ENCODE measurements around the gene KCNQ2. TPM values are rescaled to one million over a fixed set of nuclear protein-coding genes. Genes with fewer than 3 reads are reported as not detected.

KCNQ2 gene
- total RNA-seq (not detected), polyA plus RNA-seq (ENCODE audit: insufficient read length in 6 of 6) (10 to 100 TPM in 4 of 6 donors, 1 to 10 TPM in 2; 8.4 to 19.1 (median 14.1) TPM)
- long read RNA-seq, donor 1, transcript KCNQ2-201 (8 exons, 1,426 nt), result major isoform, 6 of 6 reads
- long read RNA-seq, donor 1, partial matches to known transcripts, result 0 of 6 reads
- long read RNA-seq, donor 1, other reads (novel, unspliced or antisense), result 0 of 6 reads
- long read RNA-seq, donor 2, transcript KCNQ2-201 (8 exons, 1,426 nt), result major isoform, 10 of 1,706 reads
- long read RNA-seq, donor 2, partial matches to known transcripts, result 1,647 of 1,706 reads
- long read RNA-seq, donor 2, other reads (novel, unspliced or antisense), result 49 of 1,706 reads
- long read RNA-seq, donor 3, transcript KCNQ2-201 (8 exons, 1,426 nt), result major isoform, 12 of 12 reads
- long read RNA-seq, donor 3, partial matches to known transcripts, result 0 of 12 reads
- long read RNA-seq, donor 3, other reads (novel, unspliced or antisense), result 0 of 12 reads
- long read RNA-seq, donor 4, result 0 reads
- long read RNA-seq, donor 5, partial matches to known transcripts, result 0 of 4 reads
- long read RNA-seq, donor 5, other reads (novel, unspliced or antisense), result 0 of 4 reads
- long read RNA-seq, donor 6, transcript KCNQ2-201 (8 exons, 1,426 nt), result major isoform, 8 of 8 reads
- long read RNA-seq, donor 6, partial matches to known transcripts, result 0 of 8 reads
- long read RNA-seq, donor 6, other reads (novel, unspliced or antisense), result 0 of 8 reads
- long read RNA-seq, donor 7, partial matches to known transcripts, result 0 of 4 reads
- long read RNA-seq, donor 7, other reads (novel, unspliced or antisense), result 0 of 4 reads
- long read RNA-seq, donor 8, transcript KCNQ2-201 (8 exons, 1,426 nt), result major isoform, 10 of 10 reads
- long read RNA-seq, donor 8, partial matches to known transcripts, result 0 of 10 reads
- long read RNA-seq, donor 8, other reads (novel, unspliced or antisense), result 0 of 10 reads
- long read RNA-seq, donor 9, result 0 reads
- long read RNA-seq, donor 10, result 0 reads
- long read RNA-seq, donor 11, transcript KCNQ2-201 (8 exons, 1,426 nt), result major isoform, 37 of 53 reads
- long read RNA-seq, donor 11, partial matches to known transcripts, result 16 of 53 reads
- long read RNA-seq, donor 11, other reads (novel, unspliced or antisense), result 0 of 53 reads
- long read RNA-seq, donor 12, partial matches to known transcripts, result 0 of 1 reads
- long read RNA-seq, donor 12, other reads (novel, unspliced or antisense), result 0 of 1 reads

DNA sequence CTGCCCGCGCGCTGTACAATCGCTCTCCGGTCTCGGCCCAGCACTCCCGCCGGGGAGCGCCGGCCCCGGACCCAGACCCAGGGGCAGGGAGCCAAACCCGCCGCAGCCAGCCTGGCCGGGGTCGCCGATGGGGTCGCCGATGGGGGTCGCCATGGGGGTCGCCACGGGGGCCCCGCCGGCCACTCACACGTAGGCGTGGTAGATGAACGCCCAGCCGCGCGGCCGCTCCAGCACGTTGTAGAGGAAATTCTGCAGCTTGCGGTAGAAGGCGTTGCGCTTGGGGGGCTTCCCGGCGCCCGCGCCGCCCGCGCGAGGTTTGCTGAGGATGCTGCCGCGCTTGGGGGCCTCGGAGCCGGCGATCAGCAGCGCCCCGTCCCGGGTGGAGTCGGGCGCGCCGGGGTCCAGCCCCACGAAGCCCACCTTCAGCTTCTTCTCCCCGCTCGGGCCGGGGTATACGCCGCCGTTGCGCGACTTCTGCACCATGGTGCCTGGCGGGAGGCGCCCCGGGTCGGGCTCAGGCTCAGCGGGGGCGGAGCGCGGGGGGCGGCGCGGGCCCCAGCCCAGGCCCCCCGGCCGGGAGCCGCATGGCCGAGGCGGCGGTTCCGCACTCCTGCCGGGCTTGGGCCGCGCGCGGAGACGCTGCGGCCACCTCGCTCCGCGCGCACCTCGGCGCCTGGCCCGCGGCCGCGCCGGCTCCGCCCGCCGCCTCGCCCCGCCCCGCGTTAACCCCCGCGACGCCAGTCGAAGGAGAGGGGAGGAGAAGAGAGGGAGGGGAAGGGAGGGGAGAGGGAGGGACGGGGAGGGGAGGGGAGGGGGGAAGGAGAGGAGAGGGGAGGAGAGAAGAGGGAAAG, at the start of gene KCNQ2:
Gene KCNQ2, minus strand, starts transcription at position 675 of the 851 bp plus-strand sequence. Its CDS starts 192 bp downstream, at position 483.
- intact Hi-C loops (cut with DNase I), result no loop called here
- H3K9me3 ChIP-seq, result no peaks in the 10 kb centered on the region
- H3K27ac ChIP-seq, result no peak within 1 kb of the TSS
- DNase-seq (no peak), ATAC-seq (no peak)
- peaks cover 46 to 98% of the 10 kb centered on the region in 2 donors for H3K27me3 ChIP-seq
- H3K36me3 ChIP-seq, result no peaks in the 10 kb centered on the region
- TF ChIP-seq, protein P1, sequence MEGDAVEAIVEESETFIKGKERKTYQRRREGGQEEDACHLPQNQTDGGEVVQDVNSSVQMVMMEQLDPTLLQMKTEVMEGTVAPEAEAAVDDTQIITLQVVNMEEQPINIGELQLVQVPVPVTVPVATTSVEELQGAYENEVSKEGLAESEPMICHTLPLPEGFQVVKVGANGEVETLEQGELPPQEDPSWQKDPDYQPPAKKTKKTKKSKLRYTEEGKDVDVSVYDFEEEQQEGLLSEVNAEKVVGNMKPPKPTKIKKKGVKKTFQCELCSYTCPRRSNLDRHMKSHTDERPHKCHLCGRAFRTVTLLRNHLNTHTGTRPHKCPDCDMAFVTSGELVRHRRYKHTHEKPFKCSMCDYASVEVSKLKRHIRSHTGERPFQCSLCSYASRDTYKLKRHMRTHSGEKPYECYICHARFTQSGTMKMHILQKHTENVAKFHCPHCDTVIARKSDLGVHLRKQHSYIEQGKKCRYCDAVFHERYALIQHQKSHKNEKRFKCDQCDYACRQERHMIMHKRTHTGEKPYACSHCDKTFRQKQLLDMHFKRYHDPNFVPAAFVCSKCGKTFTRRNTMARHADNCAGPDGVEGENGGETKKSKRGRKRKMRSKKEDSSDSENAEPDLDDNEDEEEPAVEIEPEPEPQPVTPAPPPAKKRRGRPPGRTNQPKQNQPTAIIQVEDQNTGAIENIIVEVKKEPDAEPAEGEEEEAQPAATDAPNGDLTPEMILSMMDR (IDR thresholded peaks at IDR 0.05), result no peak
- no peak within 1 kb of the TSS for H3K4me3 ChIP-seq
- H3K4me1 ChIP-seq, result peaks cover 0 to 14% of the 10 kb centered on the region in 2 donors

GRCh38 chr20:63521602-63522001, 49.1 kb upstream of the KCNQ2 start:
- Histone ChIP-seq H3K4me1 (peaks cover 11 to 36% of the 10 kb centered on the region in 2 donors), H3K9me3 (peaks cover 0 to 9% of the 10 kb centered on the region in 2 donors), H3K4me3 (peak overlapping the region; percentile 83 to 86), H3K36me3 (peaks cover 0 to 19% of the 10 kb centered on the region in 2 donors), H3K27me3 (peaks cover 0 to 14% of the 10 kb centered on the region in 2 donors), H3K27ac (no peak overlapping the region)
- intact Hi-C loops (cut with DNase I), result no loop called here
- TF ChIP-seq, protein P1 (IDR thresholded peaks at IDR 0.05), result no peak
- DNase-seq (peak in 1 of 4 donors; percentile 78), ATAC-seq (no peak)

- peak; percentile 72 to 92 (median 86) for DNase-seq
- intact Hi-C loops (cut with DNase I), result no loop called here
- Histone ChIP-seq H3K27ac (peak overlapping the region; percentile 86 to 95), H3K4me3 (peak overlapping the region; percentile 83 to 86), H3K27me3 (peaks cover 0 to 14% of the 10 kb centered on the region in 2 donors), H3K9me3 (peaks cover 0 to 9% of the 10 kb centered on the region in 2 donors), H3K36me3 (peaks cover 0 to 19% of the 10 kb centered on the region in 2 donors), H3K4me1 (peaks cover 11 to 36% of the 10 kb centered on the region in 2 donors)
- TF ChIP-seq, protein P1 (IDR thresholded peaks at IDR 0.05), result no peak
- peak; percentile 79 for ATAC-seq
These were observed 48.6 kb upstream of the KCNQ2 start for GRCh38 chr20:63520934-63521601.

DNA sequence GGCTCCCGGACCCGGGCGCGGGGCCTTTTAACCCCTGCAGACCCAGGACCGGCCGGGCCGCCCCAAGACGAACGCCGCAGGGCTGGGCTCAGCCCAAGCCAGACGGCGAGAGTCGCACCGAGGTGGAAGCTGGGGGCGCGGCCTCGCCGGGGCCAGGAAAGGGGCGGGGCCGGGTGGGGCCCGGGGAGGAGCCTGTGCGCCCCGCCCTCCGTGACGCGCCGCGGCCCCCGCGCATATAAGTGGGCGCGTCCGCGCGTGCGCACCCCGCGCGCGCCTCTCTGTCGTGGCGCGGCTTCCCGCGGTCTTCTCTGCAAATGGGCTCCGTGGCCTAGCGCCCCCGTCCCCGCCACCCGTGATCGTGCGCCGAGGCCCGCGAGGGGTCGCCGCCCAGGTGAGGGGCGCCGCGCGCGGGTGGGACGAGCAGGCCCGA, 48.1 kb upstream of the KCNQ2 start, which contains the start of gene PPDPF:
Gene PPDPF, plus strand, starts transcription at position 262 of the 430 bp plus-strand sequence. CDS start 544 bp downstream, outside the sequence.
- peaks cover 0 to 19% of the 10 kb centered on the region in 2 donors for H3K36me3 ChIP-seq
- peak; percentile 91 for ATAC-seq
- H3K9me3 ChIP-seq, result peaks cover 0 to 9% of the 10 kb centered on the region in 2 donors
- TF ChIP-seq, protein P1 (IDR thresholded peaks at IDR 0.05), result no peak
- H3K27me3 ChIP-seq, result peaks cover 0 to 14% of the 10 kb centered on the region in 2 donors
- peak within 1 kb of the TSS; percentile 83 to 86 for H3K4me3 ChIP-seq
- peaks cover 11 to 32% of the 10 kb centered on the region in 2 donors for H3K4me1 ChIP-seq
- peak; percentile 83 to 95 (median 90) for DNase-seq
- peak within 1 kb of the TSS; percentile 86 to 95 for H3K27ac ChIP-seq
- intact Hi-C loops (cut with DNase I), result no loop called here
